SJSA1 (cell line): ENCODE results near the gene IARS2. TPM values are rescaled to one million over a fixed set of nuclear protein-coding genes. Genes with fewer than 3 reads are reported as not detected.
"Not testable (repeated sequence)": the region's sequence is repeated elsewhere in the genome, so short reads cannot be mapped to it uniquely, and the experiment has no call there.

ENCODE experiments used
- DNase-seq, 2 experiments: peaks; one replicate each; pipeline ENCODE4 v3.0.0-alpha.2; 2015 to 2020; ENCODE audit warnings: low spot score in 2 of 2, low read depth in 1 of 2
- H3K27ac ChIP-seq: fragments of 250-450 bp; sonication (Bioruptor Pico); 2 replicates; pipeline ENCODE4 v1.5.1; 2020; ENCODE audit warnings: mild to moderate bottlenecking, moderate library complexity
- H3K27me3 ChIP-seq: fragments of 250-450 bp; sonication (Bioruptor Pico); replicated peaks from 2 replicates; pipeline ENCODE4 v1.5.1; 2020; ENCODE audit warnings: mild to moderate bottlenecking, moderate library complexity
- H3K36me3 ChIP-seq: fragments of 250-450 bp; sonication (Bioruptor Pico); 2 replicates; pipeline ENCODE4 v1.5.1; 2020; ENCODE audit warnings: mild to moderate bottlenecking
- H3K4me1 ChIP-seq: fragments of 250-450 bp; sonication (Bioruptor Pico); replicated peaks from 2 replicates; pipeline ENCODE4 v1.6.1; 2021; ENCODE audit warnings: mild to moderate bottlenecking
- H3K4me3 ChIP-seq: fragments of 250-450 bp; sonication (Bioruptor Pico); 2 replicates; pipeline ENCODE4 v1.5.1; 2020; ENCODE audit warnings: mild to moderate bottlenecking
- H3K9me3 ChIP-seq: fragments of 250-450 bp; sonication (Bioruptor Pico); replicated peaks from 2 replicates; pipeline ENCODE4 v1.5.1; 2020; ENCODE audit warnings: mild to moderate bottlenecking
- total RNA-seq: library from RNA; depleted of rRNA; stranded (reverse); fragments of >200 nt; shearing (Covaris generic); gene quantifications from 2 replicates; pipeline ENCODE4 v1.2.3, GENCODE V29; 2014

The IARS2 gene
- total RNA-seq, 1 experiment from 2014 or later, result 82.9 TPM

DNA sequence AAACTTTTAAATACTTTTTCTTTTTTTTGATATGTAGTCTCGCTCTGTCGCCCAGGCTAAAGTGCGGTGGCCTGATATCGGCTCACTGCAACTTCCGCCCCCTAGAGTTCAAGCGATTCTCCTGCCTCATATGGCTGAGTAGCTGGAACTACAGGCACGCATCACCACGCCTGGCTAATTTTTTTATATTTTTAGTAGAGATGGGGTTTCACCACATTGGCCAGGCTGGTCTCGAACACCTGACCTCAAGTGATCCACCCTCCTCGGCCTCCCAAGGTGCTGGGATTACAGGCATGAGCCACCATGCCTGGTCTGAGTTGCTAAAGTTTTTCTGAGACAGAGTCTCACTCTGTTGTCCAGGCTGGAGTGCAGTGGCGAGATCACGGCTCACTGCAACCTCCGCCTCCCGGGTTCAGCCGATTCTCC lies 7.7 kb upstream of the IARS2 start:
- not testable (repeated sequence) for H3K36me3 ChIP-seq, H3K27me3 ChIP-seq, H3K4me1 ChIP-seq, DNase-seq, H3K4me3 ChIP-seq, H3K27ac ChIP-seq, H3K9me3 ChIP-seq

GRCh38 chr1:220089650-220090556 lies 4.0 kb upstream of the IARS2 start, which contains the start of gene BPNT1:
TSS of gene BPNT1 (minus strand) at chr1:220089788. CDS start at chr1:220079846, 9,942 bp downstream.
- no peak within 1 kb of the TSS for H3K27ac ChIP-seq
- DNase-seq, result peak; percentile 79 to 89
- peak within 1 kb of the TSS; percentile 51 for H3K4me3 ChIP-seq
- 0 out of 2 replicates have a peak, but pooled peaks cover 9% of the 10 kb centered on the region for H3K36me3 ChIP-seq
- H3K4me1 ChIP-seq, result no peaks in the 10 kb centered on the region; the same call in 1 of the 2 replicates
- no peaks in the 10 kb centered on the region for H3K27me3 ChIP-seq
- no peaks in the 10 kb centered on the region for H3K9me3 ChIP-seq

DNA sequence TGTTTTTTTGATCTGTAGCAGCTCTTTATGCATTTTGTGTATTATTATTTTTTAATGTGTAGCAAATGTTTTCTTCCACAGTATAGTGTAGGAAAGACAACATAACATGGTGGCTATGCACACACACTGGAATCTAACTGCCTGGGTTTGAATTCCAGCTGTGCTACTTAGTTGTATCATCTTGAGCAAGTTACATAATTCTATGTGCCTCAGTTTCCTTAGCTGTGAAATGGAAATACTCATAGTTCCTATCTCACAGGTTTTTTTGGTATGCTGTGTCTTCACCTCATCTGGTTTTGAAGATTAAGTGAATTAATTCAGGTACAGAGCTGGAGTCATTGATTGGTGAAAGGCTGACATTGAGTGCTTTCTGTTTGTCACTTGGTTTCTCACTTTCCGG lies 1.2 kb upstream of the IARS2 start:
- no peak overlapping the region for H3K4me3 ChIP-seq
- H3K9me3 ChIP-seq, result no peaks in the 10 kb centered on the region
- H3K36me3 ChIP-seq, result peaks cover 17% of the 10 kb centered on the region
- no peaks in the 10 kb centered on the region for H3K27me3 ChIP-seq
- no peak overlapping the region for H3K27ac ChIP-seq
- no peaks in the 10 kb centered on the region; the same call in 1 of the 2 replicates for H3K4me1 ChIP-seq
- no peak for DNase-seq

GRCh38 chr1:220093361-220094015 lies 444 bp upstream of the IARS2 start:
- H3K27me3 ChIP-seq, result no peaks in the 10 kb centered on the region
- H3K36me3 ChIP-seq, result peaks cover 25% of the 10 kb centered on the region
- no peak overlapping the region for H3K27ac ChIP-seq
- H3K4me3 ChIP-seq, result peak overlapping the region; percentile 89; the same call in 1 of the 2 replicates
- no peaks in the 10 kb centered on the region; the same call in 1 of the 2 replicates for H3K4me1 ChIP-seq
- no peaks in the 10 kb centered on the region for H3K9me3 ChIP-seq
- DNase-seq, result no peak

- H3K27me3 ChIP-seq, result no peaks in the 10 kb centered on the region; the same call in 1 of the 2 replicates
- no peaks in the 10 kb centered on the region; the same call in 1 of the 2 replicates for H3K4me1 ChIP-seq
- H3K9me3 ChIP-seq, result no peaks in the 10 kb centered on the region
- H3K27ac ChIP-seq, result no peak overlapping the region
- H3K36me3 ChIP-seq, result peaks cover 79% of the 10 kb centered on the region
- DNase-seq, result no peak
- no peak overlapping the region for H3K4me3 ChIP-seq
Measured at GRCh38 chr1:220099826-220100225, 5.9 kb downstream of the IARS2 start.

DNA sequence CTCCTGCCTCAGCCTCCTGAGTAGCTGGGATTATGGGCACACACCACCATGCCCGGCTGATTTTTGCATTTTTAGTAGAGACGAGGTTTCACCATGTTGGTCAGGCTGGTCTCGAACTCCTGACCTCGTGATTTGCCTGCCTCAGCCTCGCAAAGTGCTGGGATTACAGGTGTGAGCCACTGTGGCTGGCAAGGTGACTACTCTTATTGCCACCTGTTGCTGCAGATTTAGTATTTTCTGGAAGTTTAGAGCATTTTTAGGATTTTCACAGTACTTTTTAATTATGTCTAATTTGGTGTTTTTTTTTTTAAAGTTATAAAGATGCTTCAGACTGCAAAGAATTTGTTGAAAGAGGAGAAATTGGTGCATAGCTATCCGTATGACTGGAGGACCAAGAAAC lies 16.5 kb downstream of the IARS2 start:
- H3K36me3 ChIP-seq, result peaks cover 70% of the 10 kb centered on the region
- not testable (repeated sequence) for H3K4me1 ChIP-seq, H3K9me3 ChIP-seq, H3K27me3 ChIP-seq, DNase-seq, H3K27ac ChIP-seq, H3K4me3 ChIP-seq

GRCh38 chr1:220112600-220112999 lies 18.7 kb downstream of the IARS2 start:
- not testable (repeated sequence) for H3K4me3 ChIP-seq, H3K27ac ChIP-seq, H3K27me3 ChIP-seq, H3K9me3 ChIP-seq, H3K4me1 ChIP-seq, DNase-seq
- H3K36me3 ChIP-seq, result peaks cover 67% of the 10 kb centered on the region

DNA sequence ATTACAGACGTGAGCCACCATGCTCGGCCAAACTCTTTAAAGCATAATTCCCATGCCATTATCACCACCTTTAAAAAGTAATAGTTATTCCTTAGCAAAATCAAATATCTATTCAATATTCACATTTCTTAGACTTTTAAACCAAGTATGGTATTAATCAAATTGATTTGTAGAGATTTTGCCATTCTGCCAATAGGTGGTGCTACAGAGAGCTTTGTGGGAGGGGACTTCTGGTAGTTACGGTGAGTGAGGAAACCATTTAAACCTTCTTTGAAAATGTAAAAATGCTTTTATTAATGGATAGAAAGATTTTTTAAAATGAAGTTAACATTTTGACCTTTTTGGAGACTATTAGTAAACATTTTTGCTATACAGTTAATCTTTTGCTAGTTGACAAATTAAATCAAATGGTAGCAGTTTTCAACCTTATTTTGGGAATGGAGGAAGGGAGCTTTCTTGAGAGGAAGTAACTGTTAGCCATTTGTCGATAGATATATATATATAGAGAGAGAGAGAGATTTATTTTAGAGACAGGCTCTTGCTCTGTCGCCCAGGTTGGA lies 19.3 kb downstream of the IARS2 start:
- no peak overlapping the region for H3K27ac ChIP-seq
- DNase-seq, result no peak
- no peaks in the 10 kb centered on the region for H3K27me3 ChIP-seq
- no peaks in the 10 kb centered on the region for H3K4me1 ChIP-seq
- no peak overlapping the region for H3K4me3 ChIP-seq
- peaks cover 68% of the 10 kb centered on the region for H3K36me3 ChIP-seq
- H3K9me3 ChIP-seq, result no peaks in the 10 kb centered on the region

- H3K4me3 ChIP-seq, result no peak overlapping the region
Measured at GRCh38 chr1:220119043-220119512, 25.1 kb downstream of the IARS2 start.

DNA sequence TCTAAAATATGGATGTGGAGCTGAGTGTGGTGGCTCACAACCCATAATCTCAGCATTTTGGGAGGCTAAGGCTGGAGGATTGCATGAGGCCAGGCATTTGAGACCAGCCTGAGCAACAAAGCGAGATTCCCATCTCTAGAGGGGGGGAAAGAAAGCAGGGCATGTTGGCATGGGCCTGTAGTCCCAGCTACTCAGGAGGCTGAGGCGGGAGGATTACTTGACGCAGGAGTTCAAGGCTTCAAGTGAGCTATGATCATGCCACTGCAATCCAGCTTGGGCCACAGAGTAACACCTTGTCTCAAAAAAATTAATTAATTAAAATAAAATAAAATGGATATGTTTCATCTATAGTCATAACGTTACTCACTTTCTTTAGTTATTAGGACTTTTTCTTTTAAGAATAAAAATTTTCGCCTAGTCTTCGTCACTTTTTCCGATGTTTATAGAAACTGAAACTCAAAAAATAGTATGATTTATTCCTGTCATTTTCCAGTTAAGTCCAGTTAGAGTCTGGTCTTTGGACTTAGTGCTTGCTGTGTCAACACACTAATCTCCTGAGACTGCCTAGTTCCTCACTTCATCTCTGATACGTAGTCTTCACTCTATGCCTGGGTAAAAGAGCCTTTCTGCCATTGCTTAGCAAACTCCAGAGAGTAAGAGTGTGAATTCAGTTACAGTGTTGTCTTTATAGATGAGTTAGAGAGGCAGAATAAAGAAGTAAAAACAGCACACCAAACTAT lies 28.0 kb downstream of the IARS2 start:
- Histone ChIP-seq H3K4me1 (no peaks in the 10 kb centered on the region), H3K27me3 (no peaks in the 10 kb centered on the region), H3K27ac (no peak overlapping the region), H3K36me3 (peaks cover 26% of the 10 kb centered on the region), H3K9me3 (no peaks in the 10 kb centered on the region), H3K4me3 (no peak overlapping the region)
- DNase-seq, result no peak

More at GRCh38 chr1:220119043-220119512, 25.1 kb downstream of the IARS2 start:
- DNase-seq, result no peak
- Histone ChIP-seq H3K9me3 (no peaks in the 10 kb centered on the region), H3K36me3 (peaks cover 34% of the 10 kb centered on the region), H3K27me3 (no peaks in the 10 kb centered on the region), H3K27ac (no peak overlapping the region), H3K4me1 (no peaks in the 10 kb centered on the region)

DNA sequence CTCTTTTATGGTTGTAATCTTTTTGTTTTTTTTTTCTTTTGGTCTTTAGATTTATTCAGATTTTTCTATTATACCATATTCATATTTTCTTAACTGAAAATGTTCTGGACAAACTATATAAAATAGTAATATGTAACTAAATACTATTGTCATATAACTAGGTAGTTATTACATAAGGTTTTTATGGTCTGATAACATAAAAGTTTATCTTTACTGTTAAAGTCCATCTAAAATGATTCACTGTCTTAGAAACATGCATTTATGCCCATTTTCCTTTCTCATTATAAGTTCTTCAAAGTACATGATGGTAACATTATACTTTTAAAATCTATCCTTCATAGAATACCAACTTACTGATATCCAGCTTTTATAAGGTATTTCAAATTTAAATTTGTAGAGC lies 29.1 kb downstream of the IARS2 start:
- Histone ChIP-seq H3K4me3 (no peak overlapping the region), H3K4me1 (no peaks in the 10 kb centered on the region), H3K27ac (no peak overlapping the region), H3K27me3 (no peaks in the 10 kb centered on the region), H3K9me3 (no peaks in the 10 kb centered on the region), H3K36me3 (peaks cover 22% of the 10 kb centered on the region)
- no peak for DNase-seq

- no peaks in the 10 kb centered on the region for H3K9me3 ChIP-seq
- no peak overlapping the region for H3K4me3 ChIP-seq
- H3K36me3 ChIP-seq, result peaks cover 26% of the 10 kb centered on the region
- no peak overlapping the region for H3K27ac ChIP-seq
- no peaks in the 10 kb centered on the region for H3K4me1 ChIP-seq
- DNase-seq, result no peak
- no peaks in the 10 kb centered on the region for H3K27me3 ChIP-seq
Measured at GRCh38 chr1:220123889-220124288, 30.0 kb downstream of the IARS2 start.

- peaks cover 24% of the 10 kb centered on the region for H3K36me3 ChIP-seq
- DNase-seq, result no peak
- no peaks in the 10 kb centered on the region for H3K27me3 ChIP-seq
- no peak overlapping the region for H3K4me3 ChIP-seq
- H3K27ac ChIP-seq, result no peak overlapping the region
- no peaks in the 10 kb centered on the region for H3K4me1 ChIP-seq
- H3K9me3 ChIP-seq, result no peaks in the 10 kb centered on the region
Measured at GRCh38 chr1:220124542-220124941, 30.6 kb downstream of the IARS2 start.
